ENCODE data around the gene USP34.
"Not testable (repeated sequence)": the region's sequence is repeated elsewhere in the genome, so short reads cannot be mapped to it uniquely, and the experiment has no call there.

Gene USP34

DNA sequence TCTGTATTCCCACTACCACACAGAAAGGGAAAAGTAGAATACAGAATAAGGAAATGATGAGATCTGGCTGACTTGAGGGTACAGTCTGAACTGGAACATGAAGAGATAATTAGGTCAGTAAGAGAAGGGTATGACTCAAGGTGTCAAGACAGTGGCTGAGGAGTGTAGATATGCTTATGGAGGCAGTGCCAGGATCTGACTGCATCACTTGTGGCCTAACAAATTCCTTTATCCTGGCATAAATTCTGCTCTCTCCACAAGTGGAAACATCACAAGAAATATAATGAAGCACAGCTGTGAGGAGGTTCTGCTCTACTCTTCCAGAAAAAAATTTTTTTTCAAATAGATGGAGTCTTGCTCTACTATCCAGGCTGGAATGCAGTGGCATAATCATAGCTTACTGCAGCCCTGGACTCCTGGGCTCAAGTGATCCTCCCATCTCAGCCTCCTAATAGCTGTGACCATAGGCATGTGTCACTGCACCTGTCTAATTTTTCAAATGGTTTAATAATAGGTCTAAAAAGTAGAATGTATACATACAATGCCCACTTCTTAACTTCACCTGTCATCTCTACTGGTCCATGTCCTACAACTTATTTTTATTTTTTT, 223.6 kb downstream of the USP34 start:
- no peak for DNase-seq

DNA sequence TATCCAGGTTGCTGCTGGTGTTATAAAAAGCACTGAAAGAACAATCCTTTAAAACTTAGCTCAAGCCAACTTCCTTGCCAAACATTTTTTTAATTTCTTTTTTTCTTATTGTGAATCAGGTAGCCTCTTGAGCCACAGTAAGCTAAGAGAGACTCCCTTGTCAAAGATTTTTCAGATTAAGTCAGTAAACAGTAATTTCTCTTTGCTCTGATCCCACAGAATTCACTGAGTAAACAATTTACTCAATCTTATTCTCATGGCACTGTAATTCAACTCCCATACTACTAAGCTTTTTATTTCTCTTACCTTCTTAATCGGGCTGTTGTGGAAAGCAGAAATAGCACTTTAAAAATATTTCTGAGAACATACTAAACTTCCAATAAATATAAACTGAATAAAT, 226.2 kb downstream of the USP34 start:
- no peak for DNase-seq

DNA sequence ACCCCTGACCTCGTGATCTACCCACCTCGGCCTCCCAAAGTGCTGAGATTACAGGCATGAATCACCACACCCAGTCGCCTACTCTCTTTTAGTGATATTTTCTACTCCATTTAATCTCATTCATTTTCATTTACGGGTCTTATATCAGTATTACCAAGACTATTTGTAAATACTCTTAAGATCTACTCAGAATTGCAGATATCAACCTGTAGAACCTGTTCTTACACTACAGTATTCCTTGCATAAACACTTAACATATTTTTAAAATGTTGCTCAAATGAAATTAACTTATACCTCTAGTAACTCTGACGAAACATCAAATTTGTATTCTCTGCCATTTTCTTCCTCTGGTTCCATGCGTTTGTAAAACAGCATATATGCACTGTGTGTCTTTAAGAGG, 229.6 kb downstream of the USP34 start:
- no peak for DNase-seq

DNA sequence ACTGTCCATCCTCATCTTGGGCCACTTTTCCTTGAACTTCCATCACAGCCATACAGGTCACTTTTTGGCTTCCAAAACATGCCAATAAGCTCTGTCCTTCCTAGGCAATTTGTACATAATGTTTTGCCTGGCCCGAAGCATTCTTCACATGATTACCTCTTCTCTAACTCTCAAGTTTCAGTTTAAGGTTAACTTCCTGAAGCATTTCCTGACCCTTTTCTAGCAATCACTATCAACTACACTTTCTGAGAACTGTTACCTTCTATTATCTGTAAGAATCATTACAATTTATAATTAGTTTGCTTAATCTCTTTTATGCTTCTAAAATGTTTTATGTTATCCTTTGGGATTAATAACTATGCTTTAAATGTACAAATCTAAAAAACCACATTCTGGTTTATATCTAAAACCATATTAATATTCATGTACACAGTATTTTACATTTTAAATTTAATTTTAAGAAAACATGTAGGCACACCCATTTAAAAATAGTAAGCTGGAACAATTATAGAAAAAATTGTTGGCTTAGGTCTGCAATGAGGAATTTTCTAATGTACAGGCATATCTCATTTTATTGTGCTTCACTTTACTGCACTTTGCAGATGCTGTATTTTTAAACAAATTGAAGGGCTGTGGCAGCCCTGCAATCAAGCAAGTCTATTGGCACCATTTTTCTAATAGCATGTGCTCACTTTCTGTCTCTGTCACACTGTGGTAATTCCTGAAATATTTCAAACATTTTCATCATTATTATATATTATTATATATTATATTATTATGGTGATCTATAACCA, 232.5 kb downstream of the USP34 start:
- DNase-seq: no peak

DNA sequence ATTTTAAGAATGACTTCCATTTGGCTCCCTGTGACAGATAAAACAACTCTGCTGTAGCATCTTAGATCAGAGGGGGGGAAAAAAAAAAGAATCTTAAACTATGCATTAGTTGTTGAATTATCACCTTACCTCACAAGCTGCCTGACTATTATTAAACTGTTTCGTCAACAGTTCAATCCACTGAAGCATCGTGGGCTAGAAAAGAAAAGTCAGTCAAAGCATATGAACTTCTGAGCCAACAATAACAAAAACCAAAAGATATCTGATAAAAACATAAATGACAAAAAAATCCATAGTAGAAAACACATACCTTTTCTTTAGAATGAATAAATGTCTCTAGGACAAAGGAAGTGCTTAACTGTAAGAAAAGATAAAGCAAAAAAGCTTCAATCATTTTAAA, 235.2 kb downstream of the USP34 start:
- DNase-seq: no peak

DNA sequence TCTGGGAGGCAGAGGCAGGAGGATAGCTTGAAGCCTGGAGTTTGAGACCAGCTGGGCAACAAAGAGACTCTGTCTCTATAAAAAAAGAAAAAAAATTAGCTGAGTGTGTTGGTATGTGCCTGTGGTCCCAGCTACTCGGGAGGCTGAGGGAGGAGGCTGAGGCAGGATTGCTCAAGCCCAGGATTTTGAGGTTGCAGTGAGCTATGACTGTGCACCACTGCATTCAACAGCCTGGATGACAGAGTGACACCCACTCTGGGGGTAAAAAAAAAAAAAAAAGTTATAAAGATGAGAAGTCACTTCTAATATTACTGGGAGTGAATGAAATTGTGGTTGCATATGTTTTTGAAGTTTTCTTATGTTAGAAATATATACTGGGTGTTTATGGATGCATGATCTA, 237.3 kb downstream of the USP34 start:
- DNase-seq: no peak

DNA sequence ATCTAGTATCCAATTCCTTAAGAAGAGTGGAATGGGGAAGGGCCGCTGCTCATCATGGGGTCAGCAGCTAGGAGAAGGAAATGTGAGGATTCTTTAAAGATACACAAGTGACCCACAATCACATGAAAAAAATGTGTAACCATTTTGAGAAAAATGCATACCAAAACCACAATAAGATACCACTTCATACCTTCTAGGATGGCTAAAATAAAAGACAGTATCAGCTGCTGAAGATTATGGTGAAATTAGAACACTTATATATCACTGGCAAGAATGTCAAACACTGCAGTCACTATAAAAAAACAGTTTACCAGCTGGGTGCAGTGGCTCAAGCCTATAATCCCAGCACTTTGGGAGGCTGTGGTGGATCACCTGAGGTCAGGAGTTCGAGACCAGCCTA, 241.0 kb downstream of the USP34 start:
- DNase-seq: no peak

DNA sequence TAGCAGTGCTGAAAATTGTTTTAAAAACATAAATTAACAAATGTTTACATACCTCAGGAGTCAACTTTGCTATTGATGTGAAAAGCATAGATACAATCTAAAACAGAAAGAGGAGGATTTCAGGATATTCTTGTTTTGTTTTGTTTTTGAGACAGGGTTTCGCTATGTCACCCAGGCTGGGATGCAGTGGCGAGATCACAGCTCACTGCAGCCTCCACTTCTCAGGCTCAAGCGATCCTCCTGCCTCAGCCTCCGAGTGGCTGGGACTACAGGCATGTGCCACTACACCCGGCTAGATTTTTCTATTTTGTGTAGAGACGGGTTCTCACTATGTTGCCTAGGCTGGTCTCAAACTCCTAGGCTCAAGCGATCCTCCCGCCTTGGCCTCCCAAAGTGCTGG, 248.3 kb downstream of the USP34 start:
- no peak for DNase-seq

DNA sequence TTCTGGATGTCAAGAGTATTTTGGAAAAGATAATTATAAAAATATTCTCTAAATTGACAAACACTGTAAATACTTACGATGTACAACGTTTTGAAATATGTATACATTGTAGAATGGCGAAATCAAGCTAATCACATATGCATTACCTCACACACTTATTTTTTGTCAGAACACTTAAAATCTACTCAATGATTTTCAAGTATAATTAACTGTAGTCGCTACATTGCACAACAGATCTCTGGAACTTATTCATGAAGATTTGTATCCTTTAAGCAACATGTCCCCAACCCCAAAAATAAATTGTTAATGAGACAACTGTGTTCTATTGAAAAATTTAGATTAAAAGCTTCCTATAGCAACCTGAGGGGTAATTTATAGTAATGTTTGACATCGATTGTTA, 249.1 kb downstream of the USP34 start:
- no peak for DNase-seq

DNA sequence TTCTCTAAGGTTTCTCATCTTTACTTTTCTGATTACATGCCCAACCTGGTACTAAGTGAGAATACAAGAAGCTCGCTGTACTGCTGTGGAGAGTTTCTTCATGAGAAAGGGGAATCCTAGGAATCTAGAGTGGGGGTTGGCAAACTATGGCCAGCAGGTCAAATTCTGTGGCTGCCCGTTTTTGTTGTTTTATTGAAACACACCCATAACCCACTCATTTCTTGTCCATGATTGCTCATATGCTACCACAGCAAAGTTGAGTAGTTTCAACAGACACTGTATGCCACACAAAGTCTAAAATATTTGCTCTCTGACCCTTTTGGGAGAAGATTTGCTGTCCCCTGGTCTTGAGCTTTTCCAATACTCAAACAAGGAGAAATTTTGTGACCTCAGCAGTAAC, 250.1 kb downstream of the USP34 start:
- no peak for DNase-seq

DNA sequence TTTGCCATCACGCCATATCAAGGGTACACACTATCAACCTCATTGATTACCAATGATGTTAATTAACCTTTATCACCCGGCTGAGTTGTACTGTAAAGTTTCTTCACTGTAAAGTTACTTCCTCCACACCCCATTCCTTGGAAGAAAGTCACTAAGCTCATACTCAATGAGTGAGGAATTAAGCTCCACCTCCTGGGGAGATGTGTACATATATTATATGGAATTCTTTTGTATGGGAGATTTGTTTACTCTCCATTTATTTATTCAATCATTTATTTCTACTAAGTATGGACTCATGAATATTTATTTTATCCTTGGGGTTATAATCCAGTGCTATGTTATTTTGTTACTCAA, 252.1 kb downstream of the USP34 start:
- DNase-seq: no peak

DNA sequence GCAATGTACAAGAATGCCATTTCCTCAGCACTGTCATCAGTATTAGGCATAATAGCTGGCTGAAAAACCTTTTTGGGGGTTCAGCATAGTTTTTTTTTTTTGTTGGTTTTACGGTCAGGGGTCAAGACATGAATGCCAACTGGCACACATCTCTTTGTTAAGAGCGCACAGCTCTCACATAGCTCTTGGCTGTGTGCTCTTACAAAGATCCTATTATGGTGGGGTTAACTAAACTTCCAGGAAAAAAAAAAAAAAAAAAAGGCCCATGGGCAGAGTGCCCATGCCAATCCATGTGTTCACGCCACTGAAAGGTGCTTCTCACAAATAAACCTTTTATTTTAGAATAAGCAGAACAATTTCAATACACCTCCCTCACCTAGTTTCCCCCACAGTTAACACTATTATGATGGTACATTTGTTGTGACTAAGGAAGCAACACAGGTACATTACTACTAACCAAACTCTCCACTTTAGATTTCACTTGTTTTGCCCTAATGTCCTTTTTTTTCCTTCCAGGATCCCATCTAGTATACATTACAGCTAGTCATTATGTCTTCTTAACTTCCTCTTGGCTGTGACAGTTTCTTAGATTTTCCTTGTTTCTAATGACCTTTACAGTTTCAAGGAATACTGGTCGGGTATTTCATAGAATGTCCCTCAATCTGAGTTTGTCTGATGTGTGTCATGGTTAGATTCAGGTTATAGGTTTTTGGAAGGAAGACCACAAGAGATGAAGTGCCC, 252.6 kb downstream of the USP34 start:
- no peak for DNase-seq

DNA sequence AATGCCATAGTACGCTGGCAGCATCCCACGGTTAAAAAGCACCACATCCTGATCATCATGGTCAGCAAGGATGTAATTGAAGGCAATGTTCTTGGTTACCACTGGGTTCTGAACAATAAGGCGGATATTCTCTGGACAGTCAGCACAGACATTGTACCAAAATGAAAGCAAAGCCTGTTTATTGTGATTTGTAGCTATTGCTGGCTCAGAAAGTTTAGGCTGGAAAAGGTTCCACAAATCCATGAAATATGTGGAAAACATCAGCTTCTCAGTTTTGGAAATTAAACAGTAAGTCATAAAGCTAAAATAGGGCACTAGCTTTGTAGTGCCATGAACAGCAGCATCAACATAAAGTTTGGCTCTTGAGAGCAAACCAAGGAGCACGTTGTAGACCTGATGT, 256.7 kb downstream of the USP34 start:
- DNase-seq: no peak

DNA sequence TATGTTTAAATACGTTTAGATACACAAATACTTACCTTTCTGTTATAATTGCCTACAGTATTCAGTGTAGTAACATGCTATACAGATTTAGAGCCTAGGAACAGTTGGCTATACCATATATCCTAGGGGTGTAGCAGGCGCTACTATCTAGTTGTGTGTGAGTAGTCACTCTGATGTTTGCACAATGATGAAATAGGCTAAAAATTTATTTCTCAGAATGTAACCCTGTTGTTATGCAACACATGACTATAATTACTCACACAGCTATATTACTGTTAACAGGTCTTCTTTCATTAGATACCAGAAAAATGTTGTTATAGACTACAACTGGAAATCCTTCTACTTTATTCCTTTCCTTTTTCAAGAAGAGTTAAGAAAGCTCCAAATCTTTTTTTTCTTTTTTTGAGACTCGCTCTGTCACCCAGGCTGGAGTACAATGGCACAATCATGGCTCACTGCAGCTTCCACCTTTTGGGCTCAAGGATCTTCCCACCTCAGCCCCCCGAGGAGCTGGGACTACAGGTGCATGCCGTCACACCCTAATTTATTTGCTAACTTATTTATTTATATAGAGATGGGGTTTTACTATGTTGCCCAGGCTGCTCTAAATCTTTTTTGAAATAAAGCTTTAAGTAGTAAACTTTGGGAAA, 260.4 kb downstream of the USP34 start:
- DNase-seq: no peak

DNA sequence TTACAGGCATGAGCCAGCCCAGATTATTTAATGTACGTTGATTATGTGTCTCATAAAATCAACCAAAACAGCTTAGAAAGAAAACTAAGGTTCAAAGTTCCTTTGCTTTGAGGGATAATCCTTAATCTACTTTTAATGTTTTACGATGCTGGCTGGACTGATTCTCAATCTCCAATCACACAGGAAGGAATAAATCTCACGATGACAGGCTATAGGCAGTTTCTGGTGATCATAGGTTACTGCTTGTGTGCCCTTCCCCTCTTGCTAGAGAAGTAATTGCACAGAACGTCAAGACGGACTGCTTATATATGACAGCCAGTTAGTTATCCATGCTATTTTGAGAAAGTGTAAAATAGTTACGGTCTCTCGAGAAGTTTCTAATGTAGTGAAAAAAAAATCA, 265.8 kb downstream of the USP34 start:
- DNase-seq: no peak

DNA sequence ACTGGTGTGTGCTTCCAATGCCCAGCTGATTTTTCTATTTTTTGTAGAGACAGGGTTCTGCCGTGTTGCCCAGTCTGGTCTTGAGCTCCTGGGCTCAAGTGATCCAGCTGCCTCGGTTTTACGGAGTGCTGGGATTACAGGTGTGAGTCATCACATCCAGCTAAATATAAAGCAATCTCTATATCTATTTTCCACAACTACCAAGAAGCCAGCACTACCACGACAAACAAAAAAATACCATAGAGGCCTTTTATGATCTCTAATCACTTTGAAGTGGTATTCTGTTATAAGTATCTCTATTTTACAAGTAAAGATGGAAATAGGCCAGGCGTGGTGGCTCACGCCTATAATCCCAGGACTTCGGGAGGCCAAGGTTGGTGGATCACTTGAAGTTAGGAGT, 274.2 kb downstream of the USP34 start:
- DNase-seq: no peak

DNA sequence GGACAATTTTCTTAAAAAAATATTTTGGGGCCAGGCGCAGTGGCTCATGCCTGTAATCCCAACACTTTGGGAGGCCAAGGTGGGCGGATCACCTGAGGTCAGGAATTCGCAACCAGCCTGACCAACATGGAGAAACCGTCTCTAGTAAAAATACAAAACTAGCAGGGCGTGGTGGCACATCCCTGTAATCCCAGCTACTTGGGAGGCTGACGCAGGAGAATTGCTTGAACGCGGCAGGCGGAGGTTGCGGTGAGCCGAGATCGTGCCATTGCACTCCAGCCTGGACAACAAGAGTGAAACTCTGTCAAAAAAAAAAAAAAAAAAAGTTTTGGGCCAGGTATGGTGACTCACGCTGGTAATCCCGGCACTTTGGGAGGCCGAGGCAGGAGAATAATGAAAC, 276.2 kb downstream of the USP34 start:
- not testable (repeated sequence) for DNase-seq

DNA sequence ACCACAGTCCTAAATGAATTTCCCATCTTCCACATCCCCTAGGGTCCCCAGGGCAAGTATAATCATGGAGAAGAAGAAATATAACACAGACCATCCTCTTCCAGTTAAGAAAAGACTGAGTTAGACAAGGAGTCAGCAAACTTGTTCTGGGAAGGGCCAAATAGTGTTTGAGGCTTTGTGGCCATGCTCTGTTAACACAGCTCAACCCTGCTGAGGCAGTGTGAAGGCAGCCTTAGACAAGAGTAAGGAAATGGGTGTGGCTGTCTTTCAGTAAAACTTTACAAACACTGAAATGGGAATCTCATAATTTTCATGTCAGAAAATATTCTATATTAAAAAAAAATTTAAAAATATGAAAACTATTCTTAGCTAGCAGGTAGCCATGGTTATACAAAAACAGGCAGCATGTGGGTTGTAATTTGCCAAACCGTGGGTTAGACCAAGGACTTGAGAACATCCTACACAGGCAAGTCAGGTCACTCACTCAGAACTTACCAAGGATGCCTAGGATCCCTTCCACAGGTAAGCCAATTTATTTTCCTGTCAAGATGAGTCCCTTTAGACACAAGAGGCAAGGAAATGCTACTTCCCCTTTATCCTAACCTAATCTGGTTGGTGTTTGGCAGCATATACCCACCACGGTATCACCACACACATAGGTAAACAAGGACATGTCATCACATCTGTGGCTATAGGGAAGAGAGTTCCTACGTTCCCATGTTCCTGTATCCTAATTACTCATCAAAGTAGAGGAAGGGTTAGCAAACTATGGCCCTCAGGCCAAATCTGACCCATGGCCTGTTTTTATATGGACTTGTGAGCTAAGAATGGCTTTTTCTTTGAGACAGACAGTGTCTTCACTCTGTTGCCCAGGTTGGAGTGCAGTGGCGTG, 277.0 kb downstream of the USP34 start:
- no peak for DNase-seq

DNA sequence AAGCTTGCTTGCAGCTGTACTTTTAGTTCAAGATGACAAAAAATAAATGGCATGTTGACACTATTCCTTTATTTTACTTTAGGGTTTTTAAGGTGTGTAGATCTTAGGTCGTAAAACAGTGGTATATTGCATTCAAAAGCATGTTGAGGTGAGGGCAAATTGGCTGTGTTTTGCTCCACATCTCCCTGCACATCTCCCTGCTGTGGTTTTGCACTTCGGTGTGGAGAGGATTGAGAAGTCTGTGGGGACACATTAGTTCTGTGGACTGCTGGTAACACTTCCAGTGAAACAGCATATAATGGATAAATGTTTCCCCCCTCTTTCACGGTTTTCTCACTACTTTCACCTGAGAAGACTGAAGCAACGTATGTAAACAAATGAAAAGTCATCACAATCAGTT, 283.8 kb downstream of the USP34 start:
- no peak for DNase-seq

DNA sequence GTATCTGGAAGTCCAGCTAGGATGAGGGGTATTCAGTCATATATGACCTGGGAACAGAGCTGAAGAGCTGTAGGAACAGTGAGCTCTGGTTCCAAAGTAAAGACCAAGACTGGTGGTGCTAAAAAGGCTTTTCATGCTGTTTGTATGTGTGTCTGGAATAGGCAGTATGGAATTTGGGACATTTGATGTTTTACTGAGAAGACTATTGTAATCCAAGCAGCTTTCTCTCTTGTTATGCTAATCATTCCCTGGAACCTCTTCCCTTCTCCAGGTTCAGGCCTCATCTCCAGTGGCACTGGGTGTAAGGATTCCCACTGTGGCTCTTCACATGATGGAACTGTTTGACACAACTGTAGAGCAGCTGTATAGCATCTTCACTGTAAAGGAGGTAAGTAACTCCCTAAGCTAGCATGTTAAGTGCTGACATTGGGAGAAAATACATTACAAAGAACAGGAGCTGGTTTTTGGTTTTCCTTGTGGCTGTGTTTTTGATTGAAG, 285.6 kb downstream of the USP34 start:
- no peak for DNase-seq

DNA sequence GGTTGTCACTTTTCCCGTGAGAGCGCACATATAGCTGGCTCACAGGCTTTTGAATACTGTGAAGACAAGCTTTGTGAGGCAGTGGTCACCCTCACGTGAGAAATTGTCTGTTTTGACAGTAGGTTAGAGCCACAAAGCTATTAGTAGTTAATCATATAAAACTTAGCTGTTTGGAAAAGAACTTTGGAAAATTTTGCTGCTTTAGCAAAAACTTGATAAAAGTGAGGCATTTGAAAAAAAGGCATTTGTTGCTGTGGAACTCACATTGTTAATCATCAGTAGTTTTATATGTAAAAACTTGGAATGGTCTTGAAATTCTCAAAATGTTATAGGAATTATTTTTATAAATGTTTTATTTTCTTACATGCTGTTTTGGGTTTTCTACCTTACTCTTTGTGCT, 286.6 kb downstream of the USP34 start:
- DNase-seq: no peak

DNA sequence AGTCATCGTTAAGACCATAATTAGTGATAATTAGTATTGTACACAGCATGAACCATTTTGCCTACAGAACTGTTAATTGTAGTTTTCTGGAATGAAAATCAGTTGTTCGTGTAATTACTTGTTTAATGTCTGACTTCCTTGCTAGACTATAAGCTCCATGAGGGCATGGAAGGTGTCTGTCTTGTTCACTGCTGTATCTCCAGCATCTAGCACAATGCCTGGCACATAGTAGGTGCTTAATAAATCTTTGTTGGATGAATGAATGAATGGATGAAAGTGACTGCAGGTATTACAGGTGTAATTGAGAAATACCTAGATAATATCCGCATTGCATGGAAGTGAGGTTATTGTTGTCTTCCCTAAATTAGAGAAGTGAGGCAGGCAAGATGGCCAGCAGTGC, 287.1 kb downstream of the USP34 start:
- DNase-seq: no peak

DNA sequence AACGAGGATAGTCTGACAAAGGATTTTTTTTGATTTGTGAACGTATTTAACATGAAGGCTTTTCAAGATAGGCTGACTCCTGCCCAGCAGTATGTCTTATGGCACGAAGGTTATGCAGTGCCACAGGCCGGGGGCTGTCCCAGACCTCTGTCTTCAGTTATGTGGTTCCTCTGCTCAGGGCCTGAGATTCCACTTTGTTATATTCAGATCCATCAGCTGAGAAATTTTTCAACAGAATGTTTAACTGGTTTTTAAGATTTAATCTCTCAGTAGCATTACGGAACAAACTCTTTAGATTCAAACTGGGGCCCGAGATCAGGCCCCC, 288.9 kb downstream of the USP34 start:
- DNase-seq: no peak
